WTC11 (cell line): Measurements from ENCODE around the gene KLC1.

ENCODE experiments used
- CBFB ChIP-seq: sonication (generic); formaldehyde crosslinking; IDR thresholded peaks from 2 replicates; pipeline ENCODE4 v1.8.1; 2022; ENCODE audit warnings: mild to moderate bottlenecking, low read depth, missing genetic modification reagents
- CTCF ChIP-seq: fragments of 200-600 bp; IDR thresholded peaks from 2 replicates; pipeline ENCODE4 v1.8.0; 2022; ENCODE audit warnings: antibody characterized with exemption
- ELF4 ChIP-seq: sonication (generic); formaldehyde crosslinking; IDR thresholded peaks from 2 replicates; pipeline ENCODE4 v1.8.1; 2022; ENCODE audit warnings: low read depth, mild to moderate bottlenecking, moderate library complexity, missing genetic modification reagents
- ETV6 ChIP-seq: sonication (generic); formaldehyde crosslinking; IDR thresholded peaks from 2 replicates; pipeline ENCODE4 v1.8.1; 2022; ENCODE audit warnings: mild to moderate bottlenecking, missing genetic modification reagents
- JAZF1 ChIP-seq: fragments of 250-450 bp; sonication (Bioruptor Pico); IDR thresholded peaks from 2 replicates; pipeline ENCODE4 v1.9.0; 2021; ENCODE audit warnings: moderate library complexity, mild to moderate bottlenecking, inconsistent platforms
- MAX ChIP-seq: sonication (generic); formaldehyde crosslinking; IDR thresholded peaks from 2 replicates; pipeline ENCODE4 v1.8.0; 2022; ENCODE audit warnings: mild to moderate bottlenecking, missing genetic modification reagents
- OVOL2 ChIP-seq: fragments of 250-450 bp; sonication (Bioruptor Pico); IDR thresholded peaks from 2 replicates; pipeline ENCODE4 v1.9.0; 2021; ENCODE audit warnings: mild to moderate bottlenecking, borderline replicate concordance
- TEAD4 ChIP-seq: sonication (generic); formaldehyde crosslinking; IDR thresholded peaks from 2 replicates; pipeline ENCODE4 v1.8.0; 2022; ENCODE audit warnings: mild to moderate bottlenecking, missing genetic modification reagents
- USF1 ChIP-seq: sonication (generic); formaldehyde crosslinking; IDR thresholded peaks from 2 replicates; pipeline ENCODE4 v1.8.0; 2022; ENCODE audit warnings: mild to moderate bottlenecking, missing genetic modification reagents
- ZBTB21 ChIP-seq: sonication (generic); formaldehyde crosslinking; IDR thresholded peaks from 2 replicates; pipeline ENCODE4 v1.8.1; 2023; ENCODE audit warnings: mild to moderate bottlenecking, missing genetic modification reagents, borderline replicate concordance
- ZNF121 ChIP-seq: sonication (generic); formaldehyde crosslinking; IDR thresholded peaks from 2 replicates; pipeline ENCODE4 v1.8.0; 2023; ENCODE audit warnings: missing genetic modification reagents
- ZNF416 ChIP-seq: fragments of 250-450 bp; sonication (Bioruptor Pico); IDR thresholded peaks from 2 replicates; pipeline ENCODE4 v1.9.0; 2021; ENCODE audit warnings: mild to moderate bottlenecking, inconsistent platforms
- TF ChIP-seq, protein P1 (sequence below): sonication (generic); formaldehyde crosslinking; IDR thresholded peaks from 2 replicates; pipeline ENCODE4 v1.8.1; 2022; ENCODE audit warnings: mild to moderate bottlenecking, moderate library complexity, missing genetic modification reagents
- TF ChIP-seq, protein P2 (sequence below): sonication (generic); formaldehyde crosslinking; IDR thresholded peaks from 2 replicates; pipeline ENCODE4 v1.8.0; 2023; ENCODE audit warnings: missing genetic modification reagents, mild to moderate bottlenecking, borderline replicate concordance

DNA sequence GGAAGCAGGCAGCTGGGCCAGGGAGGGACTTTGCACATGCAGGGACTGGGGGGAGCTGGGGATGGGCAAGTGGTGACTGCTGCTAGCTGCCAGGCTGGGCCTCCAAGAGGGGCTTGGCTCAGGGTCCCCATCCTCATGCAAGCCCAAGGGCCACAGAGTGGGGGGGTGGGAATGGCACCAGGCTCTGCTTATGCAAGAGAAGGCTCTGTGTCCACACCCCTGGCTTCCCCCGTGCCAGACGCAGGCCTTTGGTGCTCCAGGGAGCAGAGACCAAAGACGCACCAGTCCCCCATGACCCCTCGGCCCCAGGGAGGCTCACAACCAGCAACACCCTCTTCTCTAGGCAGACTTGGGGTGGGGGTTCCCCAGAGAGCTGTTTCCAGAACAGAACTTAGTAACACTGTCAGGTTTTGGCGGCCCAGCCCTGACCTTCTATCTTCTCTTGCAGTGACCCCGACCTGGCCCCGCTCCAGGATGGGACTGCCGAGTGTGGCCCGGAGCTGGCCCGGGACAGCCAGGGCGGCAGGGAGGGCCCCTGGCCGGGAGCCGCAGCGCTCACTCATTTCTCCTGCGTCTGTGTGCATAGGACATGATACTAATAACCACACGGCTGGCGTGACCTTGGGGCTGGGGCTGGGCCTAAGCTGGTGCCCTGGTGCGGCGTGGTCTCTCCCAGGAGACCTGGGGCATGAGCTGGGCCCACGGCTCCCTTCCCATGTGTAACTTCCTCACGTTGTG is 71.9 kb downstream of the KLC1 start:
- TF ChIP-seq ZBTB21: no peak
- no peak for TF ChIP-seq CTCF
- no peak for TF ChIP-seq USF1 (CRISPR knock-in tag)
- TF ChIP-seq, protein P1, sequence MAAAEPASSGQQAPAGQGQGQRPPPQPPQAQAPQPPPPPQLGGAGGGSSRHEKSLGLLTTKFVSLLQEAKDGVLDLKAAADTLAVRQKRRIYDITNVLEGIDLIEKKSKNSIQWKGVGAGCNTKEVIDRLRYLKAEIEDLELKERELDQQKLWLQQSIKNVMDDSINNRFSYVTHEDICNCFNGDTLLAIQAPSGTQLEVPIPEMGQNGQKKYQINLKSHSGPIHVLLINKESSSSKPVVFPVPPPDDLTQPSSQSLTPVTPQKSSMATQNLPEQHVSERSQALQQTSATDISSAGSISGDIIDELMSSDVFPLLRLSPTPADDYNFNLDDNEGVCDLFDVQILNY: no peak
- TF ChIP-seq OVOL2: no peak
- TF ChIP-seq, protein P2, sequence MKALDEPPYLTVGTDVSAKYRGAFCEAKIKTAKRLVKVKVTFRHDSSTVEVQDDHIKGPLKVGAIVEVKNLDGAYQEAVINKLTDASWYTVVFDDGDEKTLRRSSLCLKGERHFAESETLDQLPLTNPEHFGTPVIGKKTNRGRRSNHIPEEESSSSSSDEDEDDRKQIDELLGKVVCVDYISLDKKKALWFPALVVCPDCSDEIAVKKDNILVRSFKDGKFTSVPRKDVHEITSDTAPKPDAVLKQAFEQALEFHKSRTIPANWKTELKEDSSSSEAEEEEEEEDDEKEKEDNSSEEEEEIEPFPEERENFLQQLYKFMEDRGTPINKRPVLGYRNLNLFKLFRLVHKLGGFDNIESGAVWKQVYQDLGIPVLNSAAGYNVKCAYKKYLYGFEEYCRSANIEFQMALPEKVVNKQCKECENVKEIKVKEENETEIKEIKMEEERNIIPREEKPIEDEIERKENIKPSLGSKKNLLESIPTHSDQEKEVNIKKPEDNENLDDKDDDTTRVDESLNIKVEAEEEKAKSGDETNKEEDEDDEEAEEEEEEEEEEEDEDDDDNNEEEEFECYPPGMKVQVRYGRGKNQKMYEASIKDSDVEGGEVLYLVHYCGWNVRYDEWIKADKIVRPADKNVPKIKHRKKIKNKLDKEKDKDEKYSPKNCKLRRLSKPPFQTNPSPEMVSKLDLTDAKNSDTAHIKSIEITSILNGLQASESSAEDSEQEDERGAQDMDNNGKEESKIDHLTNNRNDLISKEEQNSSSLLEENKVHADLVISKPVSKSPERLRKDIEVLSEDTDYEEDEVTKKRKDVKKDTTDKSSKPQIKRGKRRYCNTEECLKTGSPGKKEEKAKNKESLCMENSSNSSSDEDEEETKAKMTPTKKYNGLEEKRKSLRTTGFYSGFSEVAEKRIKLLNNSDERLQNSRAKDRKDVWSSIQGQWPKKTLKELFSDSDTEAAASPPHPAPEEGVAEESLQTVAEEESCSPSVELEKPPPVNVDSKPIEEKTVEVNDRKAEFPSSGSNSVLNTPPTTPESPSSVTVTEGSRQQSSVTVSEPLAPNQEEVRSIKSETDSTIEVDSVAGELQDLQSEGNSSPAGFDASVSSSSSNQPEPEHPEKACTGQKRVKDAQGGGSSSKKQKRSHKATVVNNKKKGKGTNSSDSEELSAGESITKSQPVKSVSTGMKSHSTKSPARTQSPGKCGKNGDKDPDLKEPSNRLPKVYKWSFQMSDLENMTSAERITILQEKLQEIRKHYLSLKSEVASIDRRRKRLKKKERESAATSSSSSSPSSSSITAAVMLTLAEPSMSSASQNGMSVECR (CRISPR knock-in tag): no peak
- no peak for TF ChIP-seq MAX (CRISPR knock-in tag)
- TF ChIP-seq ZNF121: no peak
- TF ChIP-seq ELF4 (CRISPR knock-in tag): no peak
- TF ChIP-seq ETV6: no peak
- no peak for TF ChIP-seq TEAD4 (CRISPR knock-in tag)
- no peak for TF ChIP-seq CBFB (CRISPR knock-in tag)
- no peak for TF ChIP-seq JAZF1 (CRISPR knock-in tag)
- TF ChIP-seq ZNF416 (CRISPR knock-in tag): no peak
